Left hindlimb (tissue), 1 donor: Measurements from ENCODE around the gene SIGLEC11.
"Not testable (repeated sequence)": the region's sequence is repeated elsewhere in the genome, so short reads cannot be mapped to it uniquely, and the experiment has no call there.

Experiments
- DNase-seq: peaks from one replicate; pipeline ENCODE4 v3.0.0-alpha.2; 2018

Gene SIGLEC11

DNA sequence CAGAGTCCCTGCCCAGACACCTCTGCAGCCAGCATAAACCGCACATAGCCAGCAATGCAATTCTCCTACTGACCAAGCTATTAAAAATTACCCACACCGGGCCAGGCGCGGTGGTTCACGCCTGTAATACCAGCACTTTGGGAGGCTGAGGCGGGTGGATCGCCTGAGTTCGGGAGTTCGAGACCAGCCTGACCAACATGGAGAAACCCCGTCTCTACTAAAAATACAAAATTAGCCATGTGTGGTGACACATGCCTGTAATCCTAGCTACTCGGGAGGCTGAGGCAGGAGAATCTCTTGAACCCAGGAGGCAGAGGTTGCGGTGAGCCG is 36.1 kb downstream of the SIGLEC11 start:
- not testable (repeated sequence) for DNase-seq

DNA sequence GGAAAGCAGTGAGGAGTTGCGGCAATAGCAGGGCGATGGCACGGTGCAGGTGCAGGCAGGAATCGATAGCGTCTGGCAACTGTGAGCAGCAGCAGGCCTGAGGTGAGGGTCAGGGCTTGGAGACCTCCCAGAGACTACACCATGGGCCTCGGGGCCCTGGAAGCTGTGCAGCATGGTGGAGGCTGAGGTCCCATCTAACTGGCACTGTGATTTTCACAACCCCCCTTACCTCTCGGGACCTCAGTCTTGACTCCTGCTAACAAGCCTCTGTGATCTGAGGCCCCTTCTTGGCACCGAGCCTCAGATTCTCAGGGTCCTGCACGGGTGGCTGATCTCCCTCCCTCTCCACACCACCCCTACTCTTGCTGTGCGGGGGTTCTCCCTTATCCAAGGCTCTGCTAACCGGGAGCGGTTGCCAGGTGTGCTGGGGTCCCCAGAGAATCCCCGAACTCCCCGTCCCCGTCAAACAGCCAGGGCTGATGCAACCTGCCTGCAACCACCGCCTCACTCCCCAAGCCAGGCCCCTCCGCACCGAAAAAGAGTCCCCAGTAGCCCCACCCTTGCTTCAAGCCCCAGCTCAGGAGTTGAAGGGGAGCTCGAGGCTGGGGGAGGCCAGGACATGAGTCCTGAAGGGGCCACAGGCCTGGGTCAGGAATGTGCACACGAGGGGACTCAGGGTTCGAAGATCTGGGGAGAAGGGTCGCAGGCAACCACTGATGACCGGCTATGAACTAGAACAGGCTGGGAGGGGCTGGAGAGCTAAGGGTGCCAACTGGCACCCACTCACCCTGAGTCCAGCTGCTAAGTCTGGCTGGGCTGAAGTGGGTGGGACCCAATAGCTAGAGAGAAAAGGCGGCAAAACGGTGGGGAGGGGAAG is 36.7 kb downstream of the SIGLEC11 start:
- no peak for DNase-seq

DNA sequence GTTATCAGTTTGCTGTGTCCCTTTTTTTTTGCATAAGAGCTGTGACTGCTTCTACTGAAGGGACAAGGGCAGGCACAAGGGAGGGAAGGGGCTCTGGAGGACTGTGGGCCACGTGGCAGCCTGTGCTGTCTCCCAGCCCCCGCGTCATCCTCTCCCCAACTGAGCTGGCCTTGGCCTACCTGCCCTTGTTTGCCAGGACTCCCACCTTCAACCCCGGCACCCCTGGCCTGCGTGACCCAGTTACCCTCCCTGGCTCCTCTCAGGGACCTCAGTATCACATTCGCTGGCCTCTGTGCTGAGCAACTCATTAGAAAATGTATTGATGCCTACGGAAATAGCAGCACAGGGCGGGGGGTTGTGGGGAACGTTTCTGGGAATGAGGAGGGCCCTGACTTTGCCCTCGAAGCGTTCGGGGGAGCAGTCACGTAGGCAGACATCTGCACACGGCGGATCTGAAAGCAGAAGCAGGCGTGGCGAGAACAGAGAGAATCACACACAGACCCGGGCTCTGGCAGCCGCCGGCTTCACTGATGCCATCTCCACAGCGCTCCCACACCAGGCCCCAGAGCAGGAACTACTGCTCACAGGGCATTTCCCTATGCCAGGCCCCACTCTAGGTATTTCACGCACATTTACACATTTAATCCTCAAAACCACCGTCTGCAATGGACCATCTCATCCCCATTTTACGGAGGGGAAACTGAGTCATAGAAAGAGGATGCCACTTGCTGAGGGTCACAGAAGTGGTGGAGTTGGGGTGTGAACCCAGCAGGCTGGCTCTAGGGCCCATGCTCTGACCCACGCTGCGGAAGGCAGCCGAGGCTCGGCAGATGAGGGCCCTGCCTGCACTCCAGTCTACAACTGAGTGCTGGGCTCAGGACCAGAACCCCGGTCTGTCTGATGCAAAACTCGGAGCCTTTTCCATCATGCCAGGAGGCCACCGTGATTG is 37.6 kb downstream of the SIGLEC11 start:
- DNase-seq = no peak

DNA sequence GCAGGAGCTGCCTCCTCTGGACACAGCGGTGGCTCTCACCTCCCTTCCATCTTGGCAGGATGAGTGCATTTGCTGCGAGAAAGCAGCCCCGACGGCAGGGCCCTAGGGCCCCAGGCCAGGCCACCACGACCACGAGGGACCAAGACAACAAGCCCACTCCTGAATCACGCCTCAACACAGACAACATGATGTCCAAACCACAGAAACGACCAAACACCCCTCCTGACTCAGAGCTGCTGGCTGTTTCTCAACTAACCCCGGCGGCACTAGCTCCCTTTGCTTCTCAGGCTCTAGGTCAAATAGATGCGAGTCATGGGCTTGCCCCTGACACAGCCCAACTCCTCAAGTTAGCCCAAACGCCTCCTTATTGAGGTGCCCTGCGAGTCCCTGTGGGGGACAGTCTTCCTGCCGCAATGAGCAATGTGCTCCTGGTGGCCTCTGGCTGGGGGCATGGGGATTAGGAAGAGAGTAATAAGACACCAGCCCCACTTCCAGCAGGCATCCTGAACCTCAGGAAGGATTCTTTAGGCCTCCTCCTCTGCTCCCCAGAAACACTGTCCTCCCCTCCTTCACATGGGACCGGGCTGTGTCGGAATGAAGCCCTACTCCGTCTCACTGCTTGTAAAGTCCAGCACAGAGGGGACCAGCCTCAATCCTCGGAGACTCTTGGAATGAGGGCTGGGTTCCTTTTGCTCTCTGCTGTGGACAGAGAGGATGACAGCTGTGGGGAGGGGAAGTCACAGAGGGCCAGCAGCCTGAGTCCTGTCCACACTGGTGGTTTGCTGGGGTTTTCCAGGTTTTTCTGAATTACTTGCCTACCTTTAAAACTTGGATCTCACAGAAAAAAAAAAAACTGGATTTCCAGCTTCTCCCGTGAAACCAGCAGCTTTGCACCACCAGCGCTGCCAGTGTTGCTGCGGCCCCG is 38.8 kb downstream of the SIGLEC11 start:
- no peak for DNase-seq

DNA sequence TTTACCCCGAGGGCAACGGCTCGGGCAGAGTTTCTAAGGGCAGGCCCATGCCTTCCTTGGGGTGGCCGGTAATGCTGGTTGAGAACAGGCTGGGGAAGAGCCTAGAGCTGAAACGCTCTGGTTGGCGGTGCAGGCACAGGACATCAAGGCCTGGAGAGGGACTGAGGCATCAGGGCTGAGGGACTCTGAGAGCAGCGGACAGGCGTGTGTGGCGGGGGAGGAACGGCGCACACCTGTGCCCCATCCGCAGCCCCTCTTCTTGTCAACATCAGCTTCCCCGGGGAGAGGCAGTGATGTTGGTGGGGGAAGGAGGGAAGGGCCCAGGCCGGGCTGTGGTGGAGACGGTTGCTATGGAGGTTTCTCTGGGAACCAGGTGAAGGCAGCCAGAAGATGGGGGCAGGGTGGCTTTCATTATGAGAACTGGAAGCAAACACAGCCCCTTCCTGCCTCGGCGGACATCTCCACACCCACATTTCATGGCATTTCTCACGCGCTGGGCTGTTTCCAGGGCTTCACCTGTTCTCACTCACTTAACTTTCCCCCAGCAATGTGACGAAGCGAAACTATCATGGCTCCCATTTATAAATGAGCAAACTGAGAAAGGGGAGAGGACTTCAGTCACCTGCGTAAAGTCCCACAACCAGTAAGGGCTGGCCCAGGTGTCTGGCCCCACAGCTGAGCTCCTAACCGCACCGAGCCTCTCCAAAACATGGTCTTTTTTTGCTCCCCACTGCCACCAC is 40.2 kb downstream of the SIGLEC11 start:
- no peak for DNase-seq

DNA sequence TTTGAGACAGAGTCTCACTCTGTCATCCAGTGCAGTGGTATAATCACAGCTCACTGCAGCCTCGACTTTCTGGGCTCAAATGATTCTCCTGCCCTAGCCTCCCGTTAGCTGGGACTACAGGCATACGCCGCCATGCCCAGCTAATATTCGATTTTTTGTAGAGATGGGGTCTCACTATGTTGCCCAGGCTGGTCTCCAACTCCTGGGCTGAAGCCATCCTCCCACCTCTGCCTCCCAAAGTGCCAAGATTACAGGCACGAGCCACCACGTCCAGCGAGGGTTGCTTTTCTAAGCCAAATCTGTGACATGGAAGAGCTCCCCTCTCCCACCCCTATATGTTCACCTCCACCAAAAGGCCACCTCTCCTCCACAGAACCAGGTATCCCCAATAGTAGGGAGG is 42.9 kb downstream of the SIGLEC11 start:
- DNase-seq = no peak

DNA sequence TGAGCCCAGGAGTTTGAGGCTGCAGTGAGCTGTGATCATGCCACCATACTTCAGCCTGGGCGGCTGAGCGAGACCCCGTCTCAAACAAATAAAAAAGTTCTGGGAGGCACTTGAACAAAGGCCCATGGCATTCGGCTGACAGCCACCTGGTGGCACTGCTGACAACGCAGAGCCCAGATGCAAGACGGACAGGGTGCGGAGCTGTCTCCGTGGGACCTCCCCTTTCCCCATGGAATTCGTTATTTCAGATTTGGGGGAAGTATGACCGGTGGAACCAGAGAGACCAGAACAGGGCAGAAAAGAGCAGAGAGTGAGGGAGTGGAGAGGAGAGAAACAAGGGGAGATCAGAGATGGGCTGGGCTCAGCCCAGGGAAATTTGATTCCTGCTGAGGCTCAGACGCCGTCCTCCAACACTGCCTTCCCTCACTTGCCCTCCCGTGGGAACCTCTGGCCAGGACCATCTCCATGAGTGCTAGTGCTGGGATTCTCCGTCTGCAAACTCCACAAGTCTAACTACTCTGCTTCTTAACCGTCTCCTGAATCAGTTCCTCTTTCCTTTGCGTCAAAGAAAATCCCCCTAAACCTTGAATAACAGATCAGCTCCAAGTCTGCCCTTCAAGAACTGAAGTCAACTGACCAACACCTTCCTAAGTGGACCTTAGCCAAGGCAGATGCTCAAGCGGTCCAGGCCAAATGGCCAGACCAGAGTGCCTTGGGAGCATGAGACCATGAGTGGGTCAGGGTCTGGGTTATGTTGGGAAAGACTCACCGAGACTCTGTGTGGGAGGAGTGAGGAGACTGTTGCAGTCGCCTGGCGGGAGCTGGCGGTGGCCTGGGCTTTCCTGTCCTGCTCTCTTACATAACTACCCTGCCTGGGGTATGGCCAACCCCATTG is 43.9 kb downstream of the SIGLEC11 start:
- DNase-seq = peak; percentile 29

DNA sequence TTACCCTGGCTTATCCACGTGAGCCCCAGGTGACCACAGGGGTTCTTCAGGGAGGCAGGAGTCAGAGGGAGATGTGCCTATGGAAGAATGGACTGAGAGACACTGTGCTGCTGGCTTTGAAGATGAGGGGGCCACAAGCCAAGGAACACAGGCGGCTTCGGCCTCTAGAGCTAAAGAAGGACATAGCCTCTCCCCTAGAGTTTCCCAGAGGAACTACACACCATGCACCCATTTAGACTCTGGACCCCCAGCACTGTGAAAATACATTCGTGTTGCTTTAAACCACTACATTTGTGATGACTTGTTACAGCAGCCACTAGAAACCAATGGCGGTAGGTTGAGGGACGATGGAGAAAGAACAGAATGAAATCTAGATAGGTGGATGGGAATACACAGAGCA is 45.7 kb downstream of the SIGLEC11 start:
- no peak for DNase-seq

DNA sequence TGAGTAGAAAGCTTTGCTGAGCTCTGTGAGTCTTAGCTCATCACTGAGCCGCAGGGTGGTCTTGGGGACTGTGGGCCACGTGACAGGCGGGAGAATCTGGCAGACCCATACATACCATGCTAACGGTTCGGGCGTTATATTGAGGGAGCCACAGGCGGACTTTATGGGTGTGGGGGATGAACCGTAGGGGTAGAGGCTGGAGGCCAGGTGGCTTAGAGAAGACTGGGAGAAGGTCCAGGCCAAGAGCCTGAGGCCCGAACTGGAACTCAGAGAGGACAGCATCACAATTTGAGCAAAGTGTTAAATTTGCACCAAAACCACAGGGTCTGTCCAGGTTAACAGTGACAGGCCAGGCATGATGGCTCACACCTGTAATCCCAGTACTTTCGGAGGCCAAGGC is 47.3 kb downstream of the SIGLEC11 start:
- DNase-seq = no peak

DNA sequence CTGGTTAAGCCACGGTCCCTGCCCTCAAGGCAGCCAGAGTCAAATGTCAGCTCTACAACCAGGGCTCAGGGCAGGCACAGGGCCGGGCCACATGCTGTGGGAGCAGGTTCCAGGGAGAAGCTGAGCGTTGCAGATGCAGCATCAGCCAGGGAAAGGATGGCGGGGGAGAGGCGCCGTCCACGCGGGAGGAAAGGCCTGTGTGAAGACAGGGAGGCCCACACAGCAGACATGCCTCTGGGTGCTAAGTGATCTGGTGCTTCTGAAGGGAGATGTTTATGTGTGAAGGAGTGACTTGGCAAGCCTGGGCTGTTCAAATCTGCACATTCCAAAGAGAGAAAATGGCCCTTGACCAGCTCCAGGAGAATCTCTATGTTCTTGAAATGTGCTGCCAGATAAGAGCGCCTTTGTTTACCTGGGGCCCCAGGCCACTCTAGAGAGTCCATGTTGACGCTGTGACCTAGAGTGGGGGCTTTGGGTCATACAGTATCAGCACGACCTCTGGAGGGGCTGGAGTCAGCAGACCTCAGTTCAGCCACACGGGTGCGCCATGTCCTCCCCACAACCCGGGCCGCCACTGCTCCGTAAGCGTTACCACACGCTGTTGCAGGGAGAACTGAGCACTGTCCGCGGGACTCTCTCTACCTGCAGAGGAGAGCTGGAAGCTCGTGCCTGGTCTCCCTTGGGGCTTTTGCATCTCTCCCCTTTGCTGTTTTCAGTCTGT is 47.8 kb downstream of the SIGLEC11 start:
- no peak for DNase-seq

DNA sequence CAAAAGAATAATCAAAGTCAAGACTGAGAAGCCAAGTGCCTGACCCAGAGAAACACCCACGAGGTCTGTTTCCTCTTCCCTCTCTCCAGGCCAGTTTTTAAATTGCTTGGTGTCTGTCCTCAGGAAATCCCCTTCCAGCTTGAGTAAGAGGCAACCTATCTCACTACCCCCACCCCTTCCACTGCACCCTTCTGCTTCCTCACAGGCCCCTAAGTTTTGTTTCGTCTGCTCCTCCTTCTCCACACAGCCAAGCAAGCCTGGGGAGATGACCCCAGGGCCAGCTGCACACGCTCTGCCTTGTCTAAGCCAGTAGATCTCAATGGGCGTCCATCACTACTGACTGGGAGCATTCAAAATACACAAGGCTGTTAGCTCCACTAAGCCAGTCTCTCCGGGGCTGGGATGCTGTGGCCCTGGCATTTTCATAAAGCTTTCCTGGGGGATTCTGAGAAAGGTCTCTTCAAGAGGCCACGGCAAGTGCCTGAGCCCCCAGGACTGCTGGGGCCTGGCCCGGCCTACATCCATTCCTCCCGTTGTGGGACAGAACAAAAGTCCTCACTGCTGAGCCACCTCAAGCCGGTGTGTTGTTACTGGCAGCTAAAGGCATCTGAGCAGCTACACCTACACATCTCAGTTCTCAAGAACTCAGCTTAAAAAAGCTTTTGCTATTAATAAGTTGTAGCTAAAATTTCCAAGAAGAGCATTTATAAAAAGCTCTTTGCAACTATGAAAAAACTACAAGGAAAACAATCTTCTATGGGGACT is 49.4 kb downstream of the SIGLEC11 start:
- no peak for DNase-seq

DNA sequence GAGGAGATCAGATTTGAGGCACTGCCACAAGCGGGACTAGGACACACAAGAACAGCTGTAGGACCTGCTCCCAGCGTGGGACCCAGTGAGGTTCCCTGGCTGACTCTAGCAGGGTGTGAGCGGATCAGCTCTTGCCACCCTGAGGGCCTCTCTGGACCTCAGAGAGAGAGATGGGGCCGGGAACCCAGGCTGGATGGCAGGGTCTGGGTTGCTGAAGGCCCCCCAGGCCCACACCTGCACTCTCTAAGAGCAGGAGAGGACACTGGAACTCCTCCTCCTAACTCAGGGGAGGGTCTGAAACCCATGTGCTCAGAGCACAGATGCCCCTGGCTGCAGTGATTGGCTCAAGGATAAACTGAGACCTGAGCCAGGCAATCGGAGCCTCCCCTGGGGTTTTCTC is 50.8 kb downstream of the SIGLEC11 start:
- no peak for DNase-seq

DNA sequence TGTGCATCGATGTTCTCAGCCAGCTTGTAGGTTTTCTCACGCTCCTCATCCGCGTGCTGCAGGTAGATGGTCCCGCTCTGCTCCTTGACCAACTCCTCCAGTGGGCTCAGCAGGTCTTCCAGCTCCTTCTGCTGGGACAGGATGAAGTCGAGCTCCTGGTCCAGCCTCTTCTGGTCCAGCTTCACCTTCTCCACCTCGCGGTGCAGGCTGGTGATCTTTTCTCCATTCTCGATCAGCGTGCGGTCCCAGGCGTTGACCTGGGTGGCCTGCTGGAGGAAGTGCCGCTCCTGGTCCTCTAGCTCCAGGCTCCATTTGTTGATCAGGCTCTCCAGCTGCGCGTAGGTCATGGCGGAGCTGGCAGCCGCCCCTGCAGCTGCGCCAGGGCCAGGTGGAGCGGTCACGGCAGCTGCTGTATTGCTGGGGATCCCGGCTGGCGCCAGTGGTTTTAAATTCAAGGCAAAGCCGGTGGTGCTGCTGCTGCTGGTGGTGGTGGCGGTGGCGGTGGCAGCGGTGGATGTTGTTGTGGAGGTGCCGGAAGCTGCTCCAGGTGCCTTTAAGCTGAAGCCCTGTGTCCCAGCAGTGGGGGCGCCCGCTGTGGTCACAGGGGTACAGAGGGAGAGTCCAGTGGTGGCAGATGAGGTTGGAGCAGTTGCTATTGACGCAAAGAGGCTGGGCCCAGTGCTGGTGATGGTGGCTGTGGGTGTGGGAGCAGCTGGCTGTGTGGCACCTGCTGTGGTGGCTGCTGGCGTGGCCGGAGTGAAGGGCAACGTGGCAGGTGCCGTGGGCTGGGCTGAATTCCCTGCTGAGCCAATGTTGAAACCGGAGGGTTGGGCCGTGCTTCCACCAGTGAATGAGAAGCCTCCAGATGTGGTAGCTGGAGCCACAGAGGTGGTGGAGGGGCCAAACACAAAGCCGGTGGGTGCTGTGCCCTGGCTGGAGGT is 52.2 kb downstream of the SIGLEC11 start:
- no peak for DNase-seq

DNA sequence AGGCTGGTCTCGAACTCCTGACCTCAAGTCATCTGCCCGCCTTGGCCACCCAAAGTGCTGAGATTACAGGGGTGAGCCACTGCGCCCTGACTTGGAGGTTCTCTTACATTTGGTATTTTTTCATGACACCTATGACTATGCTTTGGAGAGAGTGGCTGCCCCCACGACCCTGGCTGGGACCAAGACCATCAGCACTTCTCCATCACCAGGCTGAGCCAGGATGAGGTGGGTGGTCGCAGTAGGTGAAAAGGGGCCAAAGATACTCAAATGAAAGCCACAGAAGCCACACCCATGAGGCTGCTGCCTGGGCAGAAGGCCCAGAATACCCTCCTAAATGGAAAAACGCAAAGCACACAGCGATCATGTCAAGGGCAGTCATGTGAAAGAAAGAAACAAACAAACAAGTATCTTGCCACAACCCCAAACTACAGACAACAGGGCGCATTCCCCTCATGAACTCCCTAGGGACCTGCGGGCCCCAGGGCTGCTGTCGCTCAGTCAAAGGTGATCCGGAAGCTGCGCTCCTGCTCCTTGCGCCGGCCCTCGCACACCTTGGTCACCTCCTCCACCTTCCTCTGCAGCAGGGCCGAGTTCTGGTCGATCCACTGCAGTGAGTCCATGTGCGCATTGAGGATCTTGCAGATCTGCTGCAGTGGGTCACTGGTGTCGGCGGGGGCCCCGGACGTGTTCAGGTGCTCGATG is 53.1 kb downstream of the SIGLEC11 start:
- no peak for DNase-seq

DNA sequence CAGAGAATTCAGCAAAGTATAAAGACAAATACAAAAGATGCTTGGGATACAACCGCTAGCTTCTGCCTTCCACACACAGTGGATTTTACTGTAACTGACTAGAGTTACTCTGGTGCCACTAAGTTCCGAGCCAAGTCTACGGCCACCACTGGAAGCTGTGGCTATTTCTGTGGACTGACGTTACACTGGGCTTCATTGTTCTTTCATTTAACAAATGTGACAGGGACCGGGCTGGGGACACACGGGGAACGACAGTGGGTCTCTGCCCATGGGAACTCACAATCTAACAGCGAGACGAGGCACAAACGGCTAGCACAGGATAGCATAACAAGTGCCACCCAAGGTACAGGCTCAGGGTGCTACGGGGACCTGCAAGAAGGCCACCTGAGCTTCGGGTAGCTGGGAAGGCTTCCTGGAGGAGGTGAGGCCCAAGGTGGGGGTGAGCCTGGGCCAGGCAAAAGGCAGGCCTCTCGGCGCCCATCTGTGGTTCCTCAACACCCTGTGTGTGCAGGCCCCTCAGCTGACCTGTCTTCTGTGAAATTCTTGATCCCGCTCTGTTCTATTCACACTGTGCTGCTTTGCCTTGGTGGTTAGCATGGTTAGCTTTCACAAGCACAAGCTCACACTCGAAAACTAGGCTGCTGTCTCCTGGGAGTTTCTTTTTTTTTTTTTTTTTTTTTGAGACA is 54.0 kb downstream of the SIGLEC11 start:
- no peak for DNase-seq

DNA sequence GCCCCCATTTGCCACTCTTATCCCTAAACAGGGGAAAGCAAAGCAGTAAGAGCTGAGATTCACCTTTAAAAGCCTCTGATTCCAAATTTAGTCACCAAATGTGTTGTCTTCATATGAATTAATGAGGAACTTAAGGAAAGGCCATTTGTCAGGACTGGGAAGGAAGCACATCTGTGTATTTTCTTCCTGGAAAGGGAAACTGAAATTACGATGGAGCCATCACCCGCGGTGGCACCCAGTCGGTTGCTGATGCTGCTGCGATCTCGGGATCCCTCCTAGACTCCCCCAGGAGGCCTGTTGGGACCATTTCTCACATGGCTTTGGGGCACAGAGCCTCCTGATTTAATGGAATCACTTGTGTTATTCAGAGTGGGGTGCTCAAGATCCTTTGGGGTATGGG is 56.8 kb downstream of the SIGLEC11 start:
- DNase-seq = no peak
